HepG2 (cell line): ENCODE data around the gene HRH2. TPM values are rescaled to one million over a fixed set of nuclear protein-coding genes. Genes with fewer than 3 reads are reported as not detected.

Experiments used
- ATAC-seq: fragments of 200-7000 bp; cut with Tn5 transposase; 3 replicates; pipeline ENCODE4 v1.9.1; 2020; ENCODE audit warnings: mild to moderate bottlenecking, moderate library complexity
- BruUV-seq: library from RNA; stranded (reverse); fragments of 400-500 nt; replicated peaks from 2 replicates; lab custom pipeline; 2021; lab: Mats Ljungman, UMichigan
- CTCF ChIA-PET: fragments of 300-600 bp; formaldehyde crosslinking; extraction: SDS; loops from one replicate; lab custom pipeline; 2021; ENCODE audit warnings: low total read pairs, inconsistent platforms, low intra/inter-chr PET ratio; lab: Yijun Ruan, JAX
- POLR2A ChIA-PET: fragments of 350-600 bp; sonication (Branson Sonifier 250); formaldehyde crosslinking; loops from one replicate; lab custom pipeline; 2020; ENCODE audit warnings: antibody characterized with exemption, inconsistent platforms; lab: Yijun Ruan, JAX
- DNase-seq: peaks from one replicate; pipeline ENCODE4 v3.0.0-alpha.2; 2015; ENCODE audit warnings: low spot score
- FAIRE-seq: peaks from 3 replicates; lab custom pipeline; 2011; peaks lifted over from hg19 to GRCh38; lab: Jason Lieb, UNC
- H2AFZ ChIP-seq: one replicate; pipeline ENCODE4 v1.6.1; 2011; ENCODE audit warnings: low read length, inconsistent platforms
- H3K27ac ChIP-seq: fragments of 300-600 bp; 3 replicates; pipeline ENCODE4 v1.8.0; 2011; ENCODE audit warnings: mixed run types, mild to moderate bottlenecking, mixed read lengths, low read length, inconsistent platforms; ENCODE audit not compliant: insufficient read depth; ENCODE audit errors: extremely low read length
- H3K27me3 ChIP-seq, 2 experiments: fragments of 200-600 bp in 1 of 2; 2 replicates in 1 of 2; 3 replicates in 1 of 2; pipeline versions ENCODE4 v1.6.0 to v1.8.0; 2011; ENCODE audit warnings: low read length in 2 of 2, mild to moderate bottlenecking in 2 of 2, moderate library complexity in 2 of 2, inconsistent platforms in 1 of 2; ENCODE audit not compliant: insufficient read depth in 2 of 2, control insufficient read depth in 1 of 2
- H3K36me3 ChIP-seq, 2 experiments: fragments of 200-600 bp in 1 of 2; replicated peaks in 1 of 2; 2 replicates in 1 of 2; 3 replicates in 1 of 2; pipeline versions ENCODE4 v1.5.1 to v1.8.0; 2011; ENCODE audit warnings: low read length in 2 of 2, inconsistent platforms in 1 of 2; ENCODE audit not compliant: insufficient read depth in 2 of 2, control insufficient read depth in 1 of 2
- H3K4me1 ChIP-seq: 2 replicates; pipeline ENCODE4 v1.5.1; 2012; ENCODE audit warnings: low read length, inconsistent platforms; ENCODE audit not compliant: insufficient read depth
- H3K4me2 ChIP-seq: 2 replicates; pipeline ENCODE4 v1.6.0; 2011; ENCODE audit warnings: low read depth, low read length, inconsistent platforms
- H3K4me3 ChIP-seq, 3 experiments: fragments of 200-600 bp in 1 of 3; sonication (generic), shearing (Covaris generic) in 1 of 3; replicated peaks in 1 of 3; 2 replicates each; pipeline ENCODE4 v1.5.1; 2011 to 2016; ENCODE audit warnings: low read length in 3 of 3, inconsistent platforms in 2 of 3, low read depth in 2 of 3, mild to moderate bottlenecking in 2 of 3, control low read depth in 1 of 3, mixed read lengths in 1 of 3; ENCODE audit not compliant: insufficient read depth in 1 of 3
- H3K79me2 ChIP-seq: one replicate; pipeline ENCODE4 v1.6.1; 2011; ENCODE audit warnings: low read length, inconsistent platforms; ENCODE audit not compliant: insufficient read depth
- H3K9ac ChIP-seq: 2 replicates; pipeline ENCODE4 v1.6.0; 2011; ENCODE audit warnings: mild to moderate bottlenecking, low read depth, low read length, inconsistent platforms; ENCODE audit not compliant: insufficient read depth
- H3K9me3 ChIP-seq: 2 replicates; pipeline ENCODE4 v1.5.1; 2012; ENCODE audit warnings: mild to moderate bottlenecking, low read length
- H4K20me1 ChIP-seq: 2 replicates; pipeline ENCODE4 v1.6.0; 2011; ENCODE audit warnings: inconsistent platforms, mild to moderate bottlenecking, low read length, moderate library complexity; ENCODE audit not compliant: insufficient read depth
- ARNT2 ChIP-seq: sonication (generic); formaldehyde crosslinking; IDR thresholded peaks from 2 replicates; pipeline ENCODE4 v1.8.0; 2022; ENCODE audit warnings: mild to moderate bottlenecking, low read depth, missing genetic modification reagents, moderate library complexity
- ETV5 ChIP-seq: IDR thresholded peaks from 2 replicates; pipeline ENCODE4 v1.6.1; 2018; ENCODE audit warnings: missing biosample characterization, missing genetic modification reagents, inconsistent platforms, borderline replicate concordance
- HMG20A ChIP-seq: IDR thresholded peaks from 2 replicates; pipeline ENCODE4 v1.6.1; 2016; ENCODE audit warnings: borderline replicate concordance
- NFE2L2 ChIP-seq: fragments of 150-350 bp; IDR thresholded peaks from 2 replicates; pipeline ENCODE4 v1.6.1; 2014; ENCODE audit warnings: low read length
- NR2F2 ChIP-seq: IDR thresholded peaks from 2 replicates; pipeline ENCODE4 v1.6.1; 2012; ENCODE audit warnings: low read depth, inconsistent platforms, borderline replicate concordance
- RCOR2 ChIP-seq: IDR thresholded peaks from 2 replicates; pipeline ENCODE4 v1.6.1; 2016; ENCODE audit warnings: missing biosample characterization, missing genetic modification reagents
- SYNCRIP ChIP-seq: fragments of 200-400 bp; formaldehyde crosslinking; IDR thresholded peaks from 2 replicates; pipeline ENCODE4 v1.6.1; 2018; ENCODE audit warnings: mild to moderate bottlenecking, low read depth, low read length; ENCODE audit not compliant: insufficient read depth
- ZNF430 ChIP-seq: sonication (generic); formaldehyde crosslinking; IDR thresholded peaks from 2 replicates; pipeline ENCODE4 v1.9.0; 2021; ENCODE audit warnings: mild to moderate bottlenecking, missing genetic modification reagents
- ZNF550 ChIP-seq: sonication (generic); formaldehyde crosslinking; IDR thresholded peaks from 2 replicates; pipeline ENCODE4 v1.4.0; 2020; ENCODE audit warnings: mild to moderate bottlenecking, missing genetic modification reagents, borderline replicate concordance
- ZSCAN20 ChIP-seq: sonication (generic); formaldehyde crosslinking; IDR thresholded peaks from 2 replicates; pipeline ENCODE4 v1.4.0; 2020; ENCODE audit warnings: missing genetic modification reagents, mild to moderate bottlenecking, borderline replicate concordance
- WGBS: methylation state at CpG from one replicate; pipeline ENCODE4 v1.1.6; 2017; ENCODE audit warnings: low lambda C conversion rate; 5-methylcytosine and 5-hydroxymethylcytosine counted together
- in situ Hi-C: cut with HindIII; loops from 2 replicates; pipeline ENCODE4 v1.10.0; 2017; ENCODE audit warnings: low pct_unique_long_range_greater_than_20kb; ENCODE audit not compliant: extremely low pct_ligation_motif_present
- intact Hi-C: fragments of 100-400 bp; cut with micrococcal nuclease; formaldehyde crosslinking; loops from one replicate; pipeline ENCODE4 v1.10.0; 2022; ENCODE audit not compliant: unreplicated experiment
- polyA plus RNA-seq, 8 experiments: library from polyadenylated mRNA; depleted of rRNA in 3 of 8; stranded (reverse) in 7 of 8; unstranded in 1 of 8; fragments of >200 nt; fragmentation: Illumina TruSeq in 4 of 8; extraction: Trizol in 4 of 8; gene quantifications; 2 replicates each; pipeline versions ENCODE4 v1.2.1 to v1.2.3, GENCODE V29; 2011 to 2016; ENCODE audit warnings: low read depth in 4 of 8, missing spikeins in 1 of 8, mixed read lengths in 1 of 8; ENCODE audit not compliant: insufficient read depth in 1 of 8
- total RNA-seq, 5 experiments: library from RNA; depleted of rRNA; stranded (reverse); fragments of >200 nt; fragmentation: Illumina TruSeq; extraction: Trizol; gene quantifications; 2 replicates each; pipeline ENCODE4 v1.2.3, GENCODE V29; 2016; ENCODE audit warnings: low read depth in 1 of 5
- TF ChIP-seq, protein P1 (sequence below): fragments of 450-650 bp; IDR thresholded peaks from 2 replicates; pipeline ENCODE4 v1.6.1; 2016

Gene HRH2
- total and polyA plus RNA-seq, 2 of the 13 experiments (the other 11 are each of a cell fraction or from before 2014, with no cell fraction given) = not detected

DNA sequence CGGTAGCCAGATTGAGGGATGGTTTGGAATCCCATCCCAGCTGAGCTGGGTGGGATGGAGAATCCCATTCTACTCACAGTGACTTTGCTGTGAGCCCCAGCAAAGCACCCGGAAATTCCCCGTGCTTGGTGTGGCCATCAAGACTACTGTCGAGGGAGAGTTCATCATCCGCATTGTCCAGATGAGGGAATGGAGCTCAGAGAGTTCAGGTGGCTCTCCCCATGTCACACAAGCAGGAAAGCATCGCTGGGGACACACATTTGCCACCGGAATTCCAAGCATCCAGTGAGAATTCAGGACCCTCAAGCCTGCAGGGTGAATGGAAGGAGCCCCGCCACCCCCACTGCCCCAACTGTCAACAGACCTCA lies 54.4 kb downstream of the HRH2 start:
- no peak overlapping the region for H3K9ac ChIP-seq
- TF ChIP-seq ZNF550 (CRISPR knock-in tag) (no peak), NFE2L2 (no peak), ARNT2 (CRISPR knock-in tag) (no peak), HMG20A (no peak), RCOR2 (CRISPR knock-in tag) (no peak)
- ATAC-seq (no peak), DNase-seq (no peak), FAIRE-seq (no peak)
- H2AFZ ChIP-seq = no peak overlapping the region
- ChIA-PET POLR2A (no interaction called here), CTCF (no interaction called here)
- no TSS peak for BruUV-seq
- no peak overlapping the region for H3K4me3 ChIP-seq
- no peaks in the 10 kb centered on the region for H3K79me2 ChIP-seq
- intact Hi-C loops = loop anchor here (10.0 kb wide), 1 partner anchor 247 kb away; no protein-coding TSS in a partner anchor
- no peak overlapping the region for H3K27ac ChIP-seq
- H3K4me2 ChIP-seq = no peak overlapping the region
- no peaks in the 10 kb centered on the region for H4K20me1 ChIP-seq
- H3K9me3 ChIP-seq = peaks cover 14% of the 10 kb centered on the region
- in situ Hi-C loops = no loop called here
- WGBS = 14% methylated on average over 4 of the region's 8 CpGs
- no peaks in the 10 kb centered on the region for H3K4me1 ChIP-seq
- peaks cover 1 to 21% of the 10 kb centered on the region in 2 experiments; a peak in 2 of 5 replicates for H3K27me3 ChIP-seq
- no peaks in the 10 kb centered on the region for H3K36me3 ChIP-seq

DNA sequence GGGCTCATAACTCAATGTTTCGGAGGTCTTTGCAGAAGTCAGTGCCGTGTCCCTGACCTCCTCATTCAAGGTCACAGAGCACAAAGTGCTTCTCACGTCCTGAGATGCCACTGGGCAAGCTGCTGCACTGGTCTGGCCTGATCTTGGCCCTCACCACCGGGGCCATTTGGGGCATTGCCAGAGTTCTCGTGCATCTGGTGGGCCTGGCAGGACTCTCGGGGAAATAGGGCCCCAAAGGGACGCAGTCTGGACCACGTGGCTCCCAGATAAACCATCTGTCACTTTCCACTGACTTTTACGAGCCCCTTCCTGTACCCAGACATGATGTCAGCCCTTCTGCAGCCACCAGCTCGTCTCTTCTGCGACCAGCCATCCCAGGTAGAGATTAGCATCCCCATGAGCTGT lies 54.8 kb downstream of the HRH2 start:
- no peak overlapping the region for H2AFZ ChIP-seq
- no peaks in the 10 kb centered on the region for H3K4me1 ChIP-seq
- H3K27ac ChIP-seq = no peak overlapping the region
- in situ Hi-C loops = no loop called here
- H3K4me3 ChIP-seq = no peak overlapping the region
- BruUV-seq = no TSS peak
- H3K4me2 ChIP-seq = no peak overlapping the region
- WGBS = 23% methylated on average over 6 of the region's 11 CpGs
- ChIA-PET CTCF (no interaction called here), POLR2A (no interaction called here)
- DNase-seq = no peak
- H4K20me1 ChIP-seq = no peaks in the 10 kb centered on the region
- intact Hi-C loops = loop anchor here (10.0 kb wide), 1 partner anchor 248 kb away; no protein-coding TSS in a partner anchor
- peaks cover 17% of the 10 kb centered on the region for H3K9me3 ChIP-seq
- no peaks in the 10 kb centered on the region for H3K79me2 ChIP-seq
- TF ChIP-seq SYNCRIP = no peak
- TF ChIP-seq NR2F2 = no peak
- no peak for TF ChIP-seq ZNF430 (CRISPR knock-in tag)
- no peak for TF ChIP-seq ETV5 (CRISPR knock-in tag)
- TF ChIP-seq ZSCAN20 = no peak
- TF ChIP-seq, protein P1, sequence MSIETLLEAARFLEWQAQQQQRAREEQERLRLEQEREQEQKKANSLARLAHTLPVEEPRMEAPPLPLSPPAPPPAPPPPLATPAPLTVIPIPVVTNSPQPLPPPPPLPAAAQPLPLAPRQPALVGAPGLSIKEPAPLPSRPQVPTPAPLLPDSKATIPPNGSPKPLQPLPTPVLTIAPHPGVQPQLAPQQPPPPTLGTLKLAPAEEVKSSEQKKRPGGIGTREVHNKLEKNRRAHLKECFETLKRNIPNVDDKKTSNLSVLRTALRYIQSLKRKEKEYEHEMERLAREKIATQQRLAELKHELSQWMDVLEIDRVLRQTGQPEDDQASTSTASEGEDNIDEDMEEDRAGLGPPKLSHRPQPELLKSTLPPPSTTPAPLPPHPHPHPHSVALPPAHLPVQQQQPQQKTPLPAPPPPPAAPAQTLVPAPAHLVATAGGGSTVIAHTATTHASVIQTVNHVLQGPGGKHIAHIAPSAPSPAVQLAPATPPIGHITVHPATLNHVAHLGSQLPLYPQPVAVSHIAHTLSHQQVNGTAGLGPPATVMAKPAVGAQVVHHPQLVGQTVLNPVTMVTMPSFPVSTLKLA = peak; percentile 67
- no peak overlapping the region for H3K9ac ChIP-seq
- H3K27me3 ChIP-seq = peaks cover 1 to 21% of the 10 kb centered on the region in 2 experiments; a peak in 2 of 5 replicates
- FAIRE-seq = no peak
- ATAC-seq = no peak
- no peaks in the 10 kb centered on the region for H3K36me3 ChIP-seq
